Large intestine (tissue), 3 donors: ENCODE results near the gene C4A. TPM values are rescaled to one million over a fixed set of nuclear protein-coding genes. Genes with fewer than 3 reads are reported as not detected.

ENCODE experiments used
- DNase-seq, 2 donors: peaks; one replicate each; pipeline versions ENCODE4 v3.0.0 to v3.0.0-alpha.2; 2013
- H3K27ac ChIP-seq: one replicate; pipeline ENCODE4 v1.5.1; 2013; ENCODE audit warnings: low read length
- H3K27me3 ChIP-seq: 2 replicates; pipeline ENCODE4 v1.6.1; 2013; ENCODE audit warnings: low read length; ENCODE audit not compliant: control insufficient read depth, insufficient read depth
- H3K36me3 ChIP-seq: 2 replicates; pipeline ENCODE4 v1.6.1; 2013; ENCODE audit warnings: low read length; ENCODE audit not compliant: control insufficient read depth, insufficient read depth
- H3K4me1 ChIP-seq: one replicate; pipeline ENCODE4 v1.6.1; 2013; ENCODE audit warnings: low read length; ENCODE audit not compliant: control insufficient read depth, insufficient read depth
- H3K4me3 ChIP-seq: one replicate; pipeline ENCODE4 v1.5.1; 2013; ENCODE audit warnings: low read length
- H3K9me3 ChIP-seq: one replicate; pipeline ENCODE4 v1.6.1; 2013; ENCODE audit warnings: mild to moderate bottlenecking, low read depth, low read length, moderate library complexity; ENCODE audit not compliant: control insufficient read depth
- WGBS: methylation state at CpG from one replicate; pipeline ENCODE4 v1.1.5; 2013; ENCODE audit warnings: low lambda C conversion rate; ENCODE audit not compliant: insufficient coverage; 5-methylcytosine and 5-hydroxymethylcytosine counted together
- polyA plus RNA-seq: library from polyadenylated mRNA; unstranded; fragments of 120-200 nt; gene quantifications from one replicate; pipeline ENCODE4 v1.2.1, GENCODE V29; 2013

Gene C4A
- polyA plus RNA-seq, 1 donor: 92.9 TPM

DNA sequence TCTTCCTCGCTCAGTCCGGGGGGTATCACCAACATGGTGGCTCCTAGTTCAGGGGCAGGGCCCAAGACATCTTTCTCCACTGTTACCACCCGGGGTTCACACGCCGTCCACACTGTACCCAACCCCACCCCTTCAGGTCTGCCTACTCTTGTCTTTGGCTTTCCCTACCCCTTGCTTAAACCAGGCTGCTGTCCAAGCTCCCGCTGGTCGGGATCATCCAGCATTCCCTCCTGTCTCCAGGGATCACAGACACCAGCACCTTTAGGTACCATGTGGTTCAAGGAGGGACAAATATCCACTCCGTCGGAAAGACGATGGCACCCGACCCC is 23.5 kb upstream of the C4A start:
- no peak for DNase-seq

DNA sequence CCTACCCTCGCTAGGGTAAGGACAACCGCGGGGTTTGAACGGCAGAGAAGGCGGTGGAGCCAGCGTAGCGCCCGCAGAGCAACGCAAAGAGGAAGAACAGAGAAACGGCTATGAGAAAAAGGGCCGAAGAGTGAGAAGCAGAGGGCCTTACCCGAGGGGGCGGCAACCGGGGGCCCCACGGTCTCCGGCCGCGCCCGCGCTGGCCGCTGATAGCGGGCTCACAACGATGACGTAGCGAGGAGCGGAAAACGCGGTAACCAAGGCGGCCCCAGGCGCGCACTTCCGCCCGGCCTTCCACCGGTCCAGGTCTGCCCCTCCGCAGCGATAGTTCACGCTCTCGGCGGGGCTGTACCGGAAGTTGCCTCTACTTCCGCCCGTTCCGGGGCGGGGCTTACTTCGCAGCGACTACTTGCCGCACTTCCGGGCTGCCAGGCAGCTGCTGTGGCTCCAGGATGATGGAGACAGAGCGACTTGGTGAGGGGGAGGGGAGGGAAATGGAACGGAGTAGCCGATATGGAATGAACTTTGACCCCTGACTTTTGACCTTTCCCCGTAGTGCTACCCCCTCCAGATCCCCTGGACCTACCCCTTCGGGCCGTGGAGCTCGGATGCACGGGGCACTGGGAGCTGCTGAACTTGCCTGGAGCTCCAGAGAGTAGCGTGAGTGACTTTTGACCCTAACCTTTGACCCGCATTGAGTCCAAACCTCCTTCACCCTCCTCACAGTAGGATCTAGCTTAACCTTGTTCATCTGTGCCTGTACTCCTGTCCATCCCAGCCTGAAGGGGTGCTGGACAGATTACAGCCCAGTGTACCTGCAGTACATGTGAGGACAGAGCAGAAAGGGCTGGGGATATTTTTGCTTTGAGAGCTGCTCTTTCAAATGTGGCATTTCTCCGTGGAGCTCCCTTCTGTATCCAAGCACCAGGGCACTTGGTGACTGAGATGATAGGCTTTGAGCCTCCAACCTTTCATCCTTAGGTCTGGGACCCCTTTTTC is 22.8 kb upstream of the C4A start, which contains the start of the genes NELFE and SKIC2:
Gene NELFE (minus strand): TSS at position 231 of the 999 bp plus-strand sequence. CDS start 525 bp downstream, outside the sequence.
Gene SKIC2 (plus strand): TSS at position 435 of the 999 bp plus-strand sequence. CDS start 18 bp downstream, at position 453.
- WGBS: no CpG with 5 or more reads among the region's 59 CpGs
- Histone ChIP-seq H3K9me3 (no peaks in the 10 kb centered on the region), H3K27ac (peak within 1 kb of the TSS; percentile 71), H3K27me3 (no peaks in the 10 kb centered on the region), H3K4me3 (peak within 1 kb of the TSS; percentile 81), H3K4me1 (peaks cover 8% of the 10 kb centered on the region), H3K36me3 (peaks cover 67% of the 10 kb centered on the region)
- peak; percentile 99 to 100 for DNase-seq

More for the DNA sequence above, 23.5 kb upstream of the C4A start:
- Histone ChIP-seq H3K9me3 (no peaks in the 10 kb centered on the region), H3K4me3 (peak overlapping the region; percentile 81), H3K36me3 (peaks cover 66% of the 10 kb centered on the region), H3K4me1 (peaks cover 8% of the 10 kb centered on the region), H3K27me3 (no peaks in the 10 kb centered on the region), H3K27ac (peak overlapping the region; percentile 71)
- no CpG with 5 or more reads among the region's 11 CpGs for WGBS

DNA sequence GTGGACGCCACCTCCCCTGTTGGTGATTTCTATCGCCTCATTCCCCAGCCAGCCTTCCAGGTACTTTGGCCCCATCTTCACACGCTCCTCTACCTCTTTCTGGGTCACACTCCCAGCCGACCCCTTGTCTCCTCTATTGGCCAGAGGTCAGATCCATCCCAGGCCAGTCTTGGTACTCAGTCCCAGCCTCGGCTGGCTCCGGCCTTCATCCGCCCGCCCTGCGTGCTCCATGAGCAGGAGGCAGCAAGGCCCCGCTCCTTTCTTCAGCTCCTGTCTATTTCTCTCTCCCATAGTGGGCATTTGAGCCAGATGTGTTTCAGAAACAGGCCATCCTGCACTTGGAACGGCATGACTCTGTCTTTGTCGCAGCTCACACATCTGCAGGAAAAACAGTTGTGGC is 20.2 kb upstream of the C4A start:
- Histone ChIP-seq H3K27ac (no peak overlapping the region), H3K9me3 (no peaks in the 10 kb centered on the region), H3K4me3 (no peak overlapping the region), H3K36me3 (peaks cover 65% of the 10 kb centered on the region), H3K4me1 (peaks cover 8% of the 10 kb centered on the region), H3K27me3 (no peaks in the 10 kb centered on the region)
- DNase-seq: no peak
- 100% methylated on average over 1 of the region's 12 CpGs for WGBS

DNA sequence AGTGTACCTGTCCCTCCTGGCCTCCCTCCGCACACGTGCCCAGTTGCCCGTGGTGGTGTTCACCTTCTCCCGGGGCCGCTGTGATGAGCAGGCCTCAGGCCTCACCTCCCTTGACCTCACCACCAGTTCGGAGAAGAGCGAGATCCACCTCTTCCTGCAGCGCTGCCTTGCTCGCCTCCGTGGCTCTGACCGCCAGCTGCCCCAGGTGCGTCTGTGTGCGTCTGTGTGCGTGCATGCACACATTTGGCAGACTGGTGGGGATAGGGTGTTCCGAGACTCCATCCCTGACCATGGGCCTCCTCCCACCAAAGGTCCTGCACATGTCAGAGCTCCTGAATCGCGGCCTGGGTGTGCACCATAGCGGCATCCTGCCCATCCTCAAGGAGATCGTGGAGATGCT is 17.9 kb upstream of the C4A start:
- DNase-seq: no peak

DNA sequence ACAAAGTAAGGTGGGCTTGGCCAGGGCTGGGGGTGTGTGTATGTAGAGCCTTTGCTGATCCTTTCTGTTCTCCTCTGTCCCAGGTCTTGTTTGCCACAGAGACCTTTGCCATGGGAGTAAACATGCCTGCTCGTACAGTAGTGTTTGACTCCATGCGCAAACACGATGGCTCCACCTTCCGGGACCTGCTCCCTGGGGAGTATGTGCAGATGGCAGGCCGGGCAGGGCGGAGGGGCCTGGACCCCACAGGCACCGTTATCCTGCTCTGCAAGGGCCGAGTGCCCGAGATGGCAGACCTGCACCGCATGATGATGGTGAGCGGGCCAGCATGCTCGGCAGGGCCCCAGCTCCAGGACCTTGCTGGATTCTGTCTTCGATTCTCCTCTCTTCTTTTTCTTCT is 16.2 kb upstream of the C4A start:
- Histone ChIP-seq H3K36me3 (peaks cover 91% of the 10 kb centered on the region), H3K9me3 (no peaks in the 10 kb centered on the region), H3K4me1 (peaks cover 3% of the 10 kb centered on the region), H3K4me3 (no peak overlapping the region), H3K27me3 (no peaks in the 10 kb centered on the region), H3K27ac (no peak overlapping the region)
- no peak for DNase-seq
- no CpG with 5 or more reads among the region's 13 CpGs for WGBS

More for the DNA sequence above, 17.9 kb upstream of the C4A start:
- Histone ChIP-seq H3K4me1 (peaks cover 8% of the 10 kb centered on the region), H3K9me3 (no peaks in the 10 kb centered on the region), H3K27me3 (no peaks in the 10 kb centered on the region), H3K27ac (no peak overlapping the region), H3K4me3 (no peak overlapping the region), H3K36me3 (peaks cover 82% of the 10 kb centered on the region)
- 100% methylated on average over 1 of the region's 19 CpGs for WGBS

DNA sequence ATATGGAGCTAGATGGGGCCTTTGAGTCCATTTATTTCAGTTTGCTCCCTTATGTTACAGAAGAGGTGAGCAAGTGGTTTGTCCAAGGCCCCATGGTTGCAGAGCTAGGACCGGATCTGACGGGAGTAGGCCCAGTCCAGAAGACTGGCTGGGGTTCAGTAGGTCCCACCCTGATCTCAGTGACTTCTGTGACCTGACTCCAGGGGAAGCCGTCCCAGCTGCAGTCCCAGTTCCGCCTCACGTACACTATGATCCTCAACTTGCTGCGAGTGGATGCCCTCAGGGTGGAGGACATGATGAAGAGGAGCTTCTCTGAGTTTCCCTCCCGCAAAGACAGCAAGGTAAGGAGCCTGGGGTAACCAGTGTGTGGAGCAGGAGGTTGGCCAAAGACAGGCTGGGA is 15.4 kb upstream of the C4A start:
- peaks cover 11% of the 10 kb centered on the region for H3K4me1 ChIP-seq
- no peak for DNase-seq
- no CpG with 5 or more reads among the region's 7 CpGs for WGBS
- H3K27me3 ChIP-seq: no peaks in the 10 kb centered on the region
- H3K9me3 ChIP-seq: no peaks in the 10 kb centered on the region
- peaks cover 83% of the 10 kb centered on the region for H3K36me3 ChIP-seq
- H3K4me3 ChIP-seq: no peak overlapping the region
- H3K27ac ChIP-seq: no peak overlapping the region

DNA sequence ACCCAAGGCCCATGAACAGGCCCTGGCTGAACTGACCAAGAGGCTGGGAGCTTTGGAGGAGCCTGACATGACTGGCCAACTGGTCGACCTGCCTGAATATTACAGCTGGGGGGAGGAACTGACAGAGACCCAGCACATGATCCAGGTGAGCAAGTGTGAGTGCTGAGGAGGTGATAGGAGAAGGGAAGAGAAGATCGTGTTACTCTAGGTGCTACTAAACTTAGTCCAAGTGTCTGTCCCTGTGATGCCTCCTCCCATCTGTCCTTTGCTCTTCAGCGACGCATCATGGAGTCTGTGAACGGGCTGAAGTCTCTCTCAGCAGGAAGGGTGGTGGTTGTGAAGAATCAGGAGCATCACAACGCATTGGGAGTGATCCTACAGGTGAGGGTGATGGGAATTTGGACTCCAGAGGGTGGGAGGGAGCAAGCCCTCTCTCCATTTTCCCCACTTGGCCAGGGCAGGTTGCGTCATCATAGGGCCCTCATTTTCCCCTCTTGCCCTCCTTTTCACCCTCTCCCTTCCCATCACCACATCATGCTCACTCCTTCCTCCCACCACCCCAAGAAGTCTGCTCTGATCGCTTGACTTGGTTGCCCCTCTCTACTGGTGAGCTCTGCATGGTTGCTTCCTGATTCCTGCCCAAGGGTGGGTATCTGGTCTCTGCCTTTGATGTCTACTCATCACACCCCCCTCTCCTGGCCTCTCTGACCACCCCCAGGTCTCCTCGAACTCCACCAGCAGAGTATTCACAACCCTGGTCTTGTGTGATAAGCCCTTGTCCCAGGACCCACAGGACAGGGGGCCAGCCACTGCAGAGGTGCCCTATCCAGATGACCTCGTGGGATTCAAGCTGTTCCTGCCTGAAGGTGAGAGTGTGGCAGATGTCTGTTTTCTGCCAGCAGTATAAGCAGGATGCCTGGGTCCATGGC is 14.6 kb upstream of the C4A start:
- Histone ChIP-seq H3K27me3 (no peaks in the 10 kb centered on the region), H3K27ac (no peak overlapping the region), H3K9me3 (no peaks in the 10 kb centered on the region), H3K36me3 (peaks cover 76% of the 10 kb centered on the region), H3K4me3 (no peak overlapping the region), H3K4me1 (peaks cover 11% of the 10 kb centered on the region)
- WGBS: 100% methylated on average over 1 of the region's 10 CpGs
- DNase-seq: no peak

DNA sequence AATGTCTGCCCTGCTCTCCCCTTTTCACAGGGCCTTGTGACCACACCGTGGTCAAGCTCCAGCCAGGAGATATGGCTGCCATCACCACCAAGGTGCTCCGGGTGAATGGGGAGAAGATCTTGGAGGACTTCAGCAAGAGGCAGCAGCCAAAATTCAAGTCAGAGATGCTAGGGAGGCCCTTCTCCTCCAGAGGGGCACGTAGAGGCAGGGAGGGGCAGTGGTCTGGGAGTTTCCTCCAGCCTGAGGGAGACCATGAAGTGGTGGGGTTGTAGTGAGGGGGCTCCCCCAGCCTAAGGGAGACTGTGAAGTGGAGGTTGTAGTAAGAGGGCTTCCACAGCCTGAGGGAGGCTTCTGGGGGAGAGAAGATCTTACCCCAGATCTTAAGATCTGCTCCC is 13.9 kb upstream of the C4A start:
- H3K9me3 ChIP-seq: no peaks in the 10 kb centered on the region
- H3K36me3 ChIP-seq: peaks cover 69% of the 10 kb centered on the region
- H3K27ac ChIP-seq: no peak overlapping the region
- H3K27me3 ChIP-seq: no peaks in the 10 kb centered on the region
- peaks cover 13% of the 10 kb centered on the region for H3K4me1 ChIP-seq
- no peak overlapping the region for H3K4me3 ChIP-seq
- no peak for DNase-seq
- no CpG with 5 or more reads among the region's 3 CpGs for WGBS

DNA sequence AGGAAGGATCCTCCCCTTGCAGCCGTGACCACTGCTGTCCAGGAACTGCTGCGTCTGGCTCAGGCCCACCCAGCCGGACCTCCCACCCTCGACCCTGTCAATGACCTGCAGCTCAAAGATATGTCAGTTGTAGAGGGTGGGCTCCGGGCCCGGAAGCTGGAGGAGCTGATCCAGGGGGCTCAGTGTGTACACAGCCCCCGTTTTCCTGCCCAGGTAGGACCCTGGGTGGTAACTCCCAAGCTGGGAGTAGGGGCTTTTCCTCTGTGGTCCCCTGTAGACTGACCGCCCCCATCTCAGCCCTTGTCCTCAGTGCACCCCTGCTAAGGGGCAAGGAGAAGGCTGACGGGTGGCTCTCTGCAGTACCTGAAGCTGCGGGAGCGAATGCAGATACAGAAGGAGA is 13.5 kb upstream of the C4A start:
- H3K27me3 ChIP-seq: no peaks in the 10 kb centered on the region
- H3K4me3 ChIP-seq: no peak overlapping the region
- no peaks in the 10 kb centered on the region for H3K9me3 ChIP-seq
- no peak overlapping the region for H3K27ac ChIP-seq
- DNase-seq: no peak
- H3K4me1 ChIP-seq: peaks cover 16% of the 10 kb centered on the region
- no CpG with 5 or more reads among the region's 11 CpGs for WGBS
- peaks cover 65% of the 10 kb centered on the region for H3K36me3 ChIP-seq
